ENCODE measurements around the gene C14orf119. TPM values are rescaled to one million over a fixed set of nuclear protein-coding genes. Genes with fewer than 3 reads are reported as not detected.

C14orf119 gene
- total and polyA plus RNA-seq, 9 donors: 13.8 to 55.6 (median 41.5) TPM

GRCh38 chr14:23149745-23150144 is 54.4 kb downstream of the C14orf119 start:
- Histone ChIP-seq H3K36me3 (no peaks in the 10 kb centered on the region), H3K27ac (no peak overlapping the region), H3K9me3 (no peaks in the 10 kb centered on the region), H3K4me3 (no peak overlapping the region), H3K27me3 (no peaks in the 10 kb centered on the region), H3K4me1 (ENCODE audit: insufficient read depth) (peaks cover 16% of the 10 kb centered on the region)
- DNase-seq: no peak
- intact Hi-C loops (cut with DNase I): no loop called here
- no peak for TF ChIP-seq CTCF (IDR thresholded peaks at IDR 0.05)
- no peak for TF ChIP-seq EP300 (IDR thresholded peaks at IDR 0.05)
- TF ChIP-seq POLR2A (IDR thresholded peaks at IDR 0.05): no peak

Other genes with a start within 250 kb of the C14orf119 start
- 100 to 1,000 TPM in 4 of 7 donors, 10 to 100 TPM in 3; 56.9 to 122 (median 105) TPM for gene LRP10, start 223.8 kb upstream of the C14orf119 start, total RNA-seq
- gene LRP10, start 223.8 kb upstream of the C14orf119 start, polyA plus RNA-seq: 10 to 100 TPM; 32.4 to 71.6 TPM
- 1 to 10 TPM in 1 of 7 donors, under 1 TPM in 6; 0.12 to 1.1 (median 0.66) TPM for gene REM2, start 212.3 kb upstream of the C14orf119 start, total RNA-seq
- gene REM2, start 212.3 kb upstream of the C14orf119 start, polyA plus RNA-seq: under 1 TPM; 0.40 to 0.74 TPM
- gene RBM23, start 176.4 kb upstream of the C14orf119 start, total RNA-seq: 100 to 1,000 TPM in 5 of 7 donors, 10 to 100 TPM in 2; 90.9 to 244 (median 129) TPM
- 100 to 1,000 TPM in 1 of 2 donors, 10 to 100 TPM in 1; 57.0 to 104 TPM for gene RBM23, start 176.4 kb upstream of the C14orf119 start, polyA plus RNA-seq
- gene PRMT5, start 166.1 kb upstream of the C14orf119 start, total RNA-seq: 10 to 100 TPM; 37.6 to 92.3 (median 65.4) TPM
- gene PRMT5, start 166.1 kb upstream of the C14orf119 start, polyA plus RNA-seq: 100 to 1,000 TPM in 1 of 2 donors, 10 to 100 TPM in 1; 40.2 to 109 TPM
- 100 to 1,000 TPM in 1 of 7 donors, 10 to 100 TPM in 6; 31.6 to 111 (median 41.6) TPM for gene HAUS4, start 138.4 kb upstream of the C14orf119 start, total RNA-seq
- gene HAUS4, start 138.4 kb upstream of the C14orf119 start, polyA plus RNA-seq: 10 to 100 TPM; 55.6 to 58.4 TPM
- 10 to 100 TPM; 13.7 to 34.5 (median 19.1) TPM for gene AJUBA, start 113.0 kb upstream of the C14orf119 start, total RNA-seq
- gene AJUBA, start 113.0 kb upstream of the C14orf119 start, polyA plus RNA-seq: 10 to 100 TPM; 11.2 to 21.1 TPM
- 10 to 100 TPM in 4 of 7 donors, 1 to 10 TPM in 3; 7.2 to 11.8 (median 10.2) TPM for gene C14orf93, start 85.4 kb upstream of the C14orf119 start, total RNA-seq
- gene C14orf93, start 85.4 kb upstream of the C14orf119 start, polyA plus RNA-seq: 10 to 100 TPM; 12.1 to 12.7 TPM
- 100 to 1,000 TPM in 1 of 7 donors, 10 to 100 TPM in 6; 65.3 to 144 (median 77.4) TPM for gene PSMB5, start 60.6 kb upstream of the C14orf119 start, total RNA-seq
- 100 to 1,000 TPM in 1 of 2 donors, 10 to 100 TPM in 1; 79.9 to 112 TPM for gene PSMB5, start 60.6 kb upstream of the C14orf119 start, polyA plus RNA-seq
- gene PSMB11, start 53.3 kb upstream of the C14orf119 start, total RNA-seq: not detected
- gene PSMB11, start 53.3 kb upstream of the C14orf119 start, polyA plus RNA-seq: not detected
- 1 to 10 TPM; 1.0 to 6.6 (median 2.3) TPM for gene CDH24, start 38.0 kb upstream of the C14orf119 start, total RNA-seq
- gene CDH24, start 38.0 kb upstream of the C14orf119 start, polyA plus RNA-seq: 1 to 10 TPM; 2.1 to 5.5 TPM
- 100 to 1,000 TPM in 5 of 7 donors, 10 to 100 TPM in 2; 83.3 to 162 (median 135) TPM for gene ACIN1, start 369 bp upstream of the C14orf119 start, total RNA-seq
- 100 to 1,000 TPM in 1 of 2 donors, 10 to 100 TPM in 1; 95.4 to 165 TPM for gene ACIN1, start 369 bp upstream of the C14orf119 start, polyA plus RNA-seq
- gene CIROP, start 9.5 kb downstream of the C14orf119 start, total RNA-seq: not detected
- not detected for gene CIROP, start 9.5 kb downstream of the C14orf119 start, polyA plus RNA-seq
- gene CEBPE, start 23.8 kb downstream of the C14orf119 start, total RNA-seq: not detected
- gene CEBPE, start 23.8 kb downstream of the C14orf119 start, polyA plus RNA-seq: under 1 TPM in 1 of 2 donors, not detected in 1; 0.04 TPM
- 100 to 1,000 TPM in 3 of 7 donors, 10 to 100 TPM in 4; 51.1 to 161 (median 95.4) TPM for gene SLC7A8, start 88.2 kb downstream of the C14orf119 start, total RNA-seq
- gene SLC7A8, start 88.2 kb downstream of the C14orf119 start, polyA plus RNA-seq: 100 to 1,000 TPM in 1 of 2 donors, 10 to 100 TPM in 1; 45.9 to 104 TPM
- gene RNF212B, start 142.4 kb downstream of the C14orf119 start, total RNA-seq: not detected
- not detected for gene RNF212B, start 142.4 kb downstream of the C14orf119 start, polyA plus RNA-seq
- gene HOMEZ, start 190.6 kb downstream of the C14orf119 start, total RNA-seq: 10 to 100 TPM in 5 of 7 donors, 1 to 10 TPM in 2; 5.9 to 22.8 (median 13.4) TPM
- 10 to 100 TPM in 1 of 2 donors, 1 to 10 TPM in 1; 7.6 to 23.7 TPM for gene HOMEZ, start 190.6 kb downstream of the C14orf119 start, polyA plus RNA-seq
- 10 to 100 TPM in 5 of 7 donors, 1 to 10 TPM in 2; 6.8 to 26.4 (median 21.2) TPM for gene PPP1R3E, start 207.4 kb downstream of the C14orf119 start, total RNA-seq
- gene PPP1R3E, start 207.4 kb downstream of the C14orf119 start, polyA plus RNA-seq: 10 to 100 TPM; 10.7 to 17.3 TPM
- 10 to 100 TPM; 17.0 to 38.7 (median 29.1) TPM for gene BCL2L2, start 211.3 kb downstream of the C14orf119 start, total RNA-seq
- 10 to 100 TPM; 31.7 to 36.0 TPM for gene BCL2L2, start 211.3 kb downstream of the C14orf119 start, polyA plus RNA-seq
- 100 to 1,000 TPM in 5 of 7 donors, 10 to 100 TPM in 2; 37.2 to 164 (median 136) TPM for gene PABPN1, start 226.0 kb downstream of the C14orf119 start, total RNA-seq
- 100 to 1,000 TPM in 1 of 2 donors, 10 to 100 TPM in 1; 93.4 to 117 TPM for gene PABPN1, start 226.0 kb downstream of the C14orf119 start, polyA plus RNA-seq

All from ovary (tissue), 9 donors.